Breast epithelium (tissue), 3 donors: ENCODE results near the gene TYROBP.

Experiments
- CTCF ChIP-seq, 3 donors: fragments of 450-650 bp; IDR thresholded peaks; one replicate each; pipeline ENCODE4 v1.5.1; 2016 to 2017; ENCODE audit warnings: antibody characterized with exemption in 3 of 3, mild to moderate bottlenecking in 3 of 3, moderate library complexity in 3 of 3
- POLR2A ChIP-seq: fragments of 450-650 bp; IDR thresholded peaks from one replicate; pipeline ENCODE4 v1.6.1; 2016; ENCODE audit warnings: antibody characterized with exemption, mild to moderate bottlenecking, moderate library complexity

- TF ChIP-seq CTCF (IDR thresholded peaks at IDR 0.05) (no peak), POLR2A (no peak)
Measured at GRCh38 chr19:35861640-35862160, 46.4 kb downstream of the TYROBP start.
